ENCODE results near the gene PIK3C3.

DNA sequence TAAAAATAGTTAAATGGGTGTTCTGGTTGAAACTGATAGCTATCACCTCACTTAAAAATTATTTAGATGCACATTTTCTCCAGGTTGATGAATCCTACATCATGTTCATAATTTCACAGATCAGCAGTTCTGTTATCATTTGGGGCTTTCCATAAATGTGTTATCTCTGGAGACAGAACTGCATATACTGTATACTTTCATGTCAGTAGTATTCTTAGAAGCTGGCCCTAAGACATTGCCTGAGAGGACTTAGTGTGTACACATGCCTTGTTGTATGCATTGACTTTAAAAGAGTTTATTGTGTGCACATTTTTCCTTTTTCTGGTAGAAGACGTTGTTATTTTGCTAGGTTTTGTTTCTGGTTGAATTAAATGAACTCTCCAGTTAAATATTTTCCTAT lies 41.0 kb downstream of the PIK3C3 start:
- TF ChIP-seq, protein P1, sequence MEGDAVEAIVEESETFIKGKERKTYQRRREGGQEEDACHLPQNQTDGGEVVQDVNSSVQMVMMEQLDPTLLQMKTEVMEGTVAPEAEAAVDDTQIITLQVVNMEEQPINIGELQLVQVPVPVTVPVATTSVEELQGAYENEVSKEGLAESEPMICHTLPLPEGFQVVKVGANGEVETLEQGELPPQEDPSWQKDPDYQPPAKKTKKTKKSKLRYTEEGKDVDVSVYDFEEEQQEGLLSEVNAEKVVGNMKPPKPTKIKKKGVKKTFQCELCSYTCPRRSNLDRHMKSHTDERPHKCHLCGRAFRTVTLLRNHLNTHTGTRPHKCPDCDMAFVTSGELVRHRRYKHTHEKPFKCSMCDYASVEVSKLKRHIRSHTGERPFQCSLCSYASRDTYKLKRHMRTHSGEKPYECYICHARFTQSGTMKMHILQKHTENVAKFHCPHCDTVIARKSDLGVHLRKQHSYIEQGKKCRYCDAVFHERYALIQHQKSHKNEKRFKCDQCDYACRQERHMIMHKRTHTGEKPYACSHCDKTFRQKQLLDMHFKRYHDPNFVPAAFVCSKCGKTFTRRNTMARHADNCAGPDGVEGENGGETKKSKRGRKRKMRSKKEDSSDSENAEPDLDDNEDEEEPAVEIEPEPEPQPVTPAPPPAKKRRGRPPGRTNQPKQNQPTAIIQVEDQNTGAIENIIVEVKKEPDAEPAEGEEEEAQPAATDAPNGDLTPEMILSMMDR (IDR thresholded peaks at IDR 0.05), result no peak
- TF ChIP-seq POLR2A (IDR thresholded peaks at IDR 0.05), result no peak

All from ovary (tissue), 3 donors.